ENCODE data around the gene LRRC47.

Gene LRRC47

DNA sequence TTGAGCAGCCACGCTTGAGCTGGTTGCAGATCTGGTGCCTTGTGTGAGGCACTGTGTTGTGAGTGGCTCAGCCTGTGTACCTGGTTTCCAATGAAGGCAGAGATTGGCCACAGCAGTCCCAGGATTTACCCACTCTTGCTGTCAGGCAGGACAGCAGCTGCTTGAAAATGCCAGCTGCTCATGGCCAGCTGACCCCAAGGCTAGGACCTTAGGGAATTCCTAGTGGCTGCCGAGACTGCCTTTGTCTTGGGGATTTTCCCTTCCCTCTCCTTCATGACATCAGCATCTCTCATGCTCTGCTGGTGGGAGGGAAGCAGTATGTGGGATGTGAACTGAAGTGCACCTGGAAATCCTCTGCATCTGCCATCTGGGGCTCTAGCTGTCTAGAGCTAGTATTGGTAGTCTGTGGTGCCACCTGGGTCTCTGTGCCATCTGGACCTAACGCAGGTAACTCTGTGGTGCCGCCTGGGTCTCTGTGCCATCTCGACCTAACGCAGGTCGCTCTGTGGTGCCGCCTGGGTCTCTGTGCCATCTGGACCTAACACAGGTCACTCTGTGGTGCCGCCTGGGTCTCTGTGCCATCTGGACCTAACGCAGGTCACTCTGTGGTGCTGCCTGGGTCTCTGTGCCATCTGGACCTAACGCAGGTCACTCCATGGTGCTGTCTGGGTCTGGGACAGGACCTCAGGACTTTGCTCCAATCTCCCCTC, 3.8 kb upstream of the LRRC47 start:
- Histone ChIP-seq H3K27me3 (ENCODE audit: insufficient read depth, low read length) (peaks cover 5% of the 10 kb centered on the region; the same call in 1 of the 2 replicates), H3K4me2 (ENCODE audit: low read length) (no peak overlapping the region), H3K36me3 (ENCODE audit: insufficient read depth, low read length) (no peaks in the 10 kb centered on the region; the same call in 1 of the 2 replicates), H3K9me2 (ENCODE audit: low read depth, low read length) (no peaks in the 10 kb centered on the region), H2AFZ (ENCODE audit: low read length) (no peak overlapping the region), H3K4me1 (ENCODE audit: insufficient read depth, low read length, severe bottlenecking) (peaks cover 14% of the 10 kb centered on the region), H3K79me2 (ENCODE audit: insufficient read depth, low read length) (peaks cover 6% of the 10 kb centered on the region), H3F3A (ENCODE audit: insufficient read depth, low read length) (no peaks in the 10 kb centered on the region), H3K27ac (ENCODE audit: low read depth, low read length, poor library complexity, severe bottlenecking) (no peak overlapping the region), H3K4me3 (ENCODE audit: low read depth, low read length, poor library complexity, severe bottlenecking) (no peak overlapping the region), H3K9ac (ENCODE audit: low read length) (no peak overlapping the region), H4K20me1 (ENCODE audit: insufficient read depth, low read length) (no peaks in the 10 kb centered on the region), H3K9me3 (ENCODE audit: low read length) (no peaks in the 10 kb centered on the region)
- TF ChIP-seq CTCF (IDR thresholded peaks at IDR 0.05; ENCODE audit: low read length) (no peak), EZH2 (IDR thresholded peaks at IDR 0.05; ENCODE audit: borderline replicate concordance, low read length) (no peak)

DNA sequence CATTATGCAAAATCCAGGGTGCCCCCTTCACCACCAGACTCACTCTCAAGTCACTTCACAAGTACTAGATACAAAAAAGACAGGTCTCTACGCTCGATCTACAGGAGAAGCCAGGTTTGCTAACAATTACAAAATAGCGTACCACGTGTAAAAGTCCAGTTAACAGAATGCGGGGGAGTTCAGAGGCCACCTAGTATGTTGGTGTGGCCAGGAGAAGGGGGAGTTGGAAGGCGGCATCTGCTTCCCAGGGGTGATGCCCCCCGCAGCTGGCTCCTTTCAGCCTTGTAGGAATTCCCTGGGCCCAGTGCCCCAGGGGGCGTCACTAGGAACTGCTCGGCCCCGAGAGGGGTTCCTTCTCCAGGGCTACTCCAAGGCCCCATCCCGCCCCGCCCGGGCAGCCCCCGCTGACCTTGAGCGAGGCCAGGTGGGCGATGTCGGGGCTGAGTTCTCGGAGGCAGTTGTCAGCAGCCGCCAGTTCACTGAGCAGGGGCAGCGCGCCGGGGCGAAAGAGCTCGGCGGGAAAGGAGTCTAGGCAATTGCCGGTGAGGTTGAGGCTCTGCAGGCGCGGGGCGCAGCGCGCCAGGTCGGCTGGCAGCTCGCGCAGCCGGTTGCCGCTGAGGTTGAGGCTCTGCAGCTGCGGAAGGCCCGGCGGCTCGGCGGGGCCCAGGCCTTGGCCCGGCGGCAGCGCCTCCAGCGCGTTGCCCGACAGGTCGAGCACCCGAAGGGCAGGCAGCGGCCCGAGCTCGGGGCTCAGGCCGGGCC, 664 bp downstream of the LRRC47 start:
- H3K4me2 ChIP-seq (ENCODE audit: low read length) = peak overlapping the region; percentile 98
- H3K4me3 ChIP-seq (ENCODE audit: low read depth, low read length, poor library complexity, severe bottlenecking) = peak overlapping the region; percentile 83
- H3K27ac ChIP-seq (ENCODE audit: low read depth, low read length, poor library complexity, severe bottlenecking) = no peak overlapping the region
- H3K9me3 ChIP-seq (ENCODE audit: low read length) = no peaks in the 10 kb centered on the region
- TF ChIP-seq EZH2 (IDR thresholded peaks at IDR 0.05; ENCODE audit: borderline replicate concordance, low read length) = no peak
- TF ChIP-seq CTCF (IDR thresholded peaks at IDR 0.05; ENCODE audit: low read length) = no peak
- H2AFZ ChIP-seq (ENCODE audit: low read length) = no peak overlapping the region
- peaks cover 33% of the 10 kb centered on the region for H3K79me2 ChIP-seq (ENCODE audit: insufficient read depth, low read length)
- H3K9me2 ChIP-seq (ENCODE audit: low read depth, low read length) = no peaks in the 10 kb centered on the region
- peak overlapping the region; percentile 92 for H3K9ac ChIP-seq (ENCODE audit: low read length)
- no peaks in the 10 kb centered on the region; the same call in 1 of the 2 replicates for H3K27me3 ChIP-seq (ENCODE audit: insufficient read depth, low read length)
- H3K4me1 ChIP-seq (ENCODE audit: insufficient read depth, low read length, severe bottlenecking) = peaks cover 33% of the 10 kb centered on the region
- no peaks in the 10 kb centered on the region for H4K20me1 ChIP-seq (ENCODE audit: insufficient read depth, low read length)
- peaks cover 14% of the 10 kb centered on the region for H3K36me3 ChIP-seq (ENCODE audit: insufficient read depth, low read length)
- H3F3A ChIP-seq (ENCODE audit: insufficient read depth, low read length) = no peaks in the 10 kb centered on the region

DNA sequence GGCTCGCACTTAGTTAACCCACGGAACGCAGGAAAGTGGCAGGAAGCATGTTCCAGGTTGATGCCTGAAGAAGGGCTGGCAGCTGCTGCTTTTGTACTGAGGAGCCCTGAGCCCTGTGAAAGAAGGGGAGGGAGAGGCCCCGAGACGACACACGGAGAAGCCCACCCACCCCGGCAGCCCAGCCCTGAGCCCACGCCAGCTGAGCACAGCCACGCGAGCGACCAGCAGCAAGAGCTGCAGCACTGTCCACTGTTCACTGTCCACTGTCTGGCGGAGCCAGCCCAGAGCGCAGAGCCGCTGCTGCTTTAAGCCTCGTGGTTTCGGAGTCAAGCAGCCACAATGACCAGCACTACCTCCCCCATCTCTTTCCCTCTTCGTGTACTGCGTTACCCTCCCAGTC, 5.3 kb downstream of the LRRC47 start:
- H3K4me3 ChIP-seq (ENCODE audit: low read depth, low read length, poor library complexity, severe bottlenecking) = no peak overlapping the region
- H3K27ac ChIP-seq (ENCODE audit: low read depth, low read length, poor library complexity, severe bottlenecking) = no peak overlapping the region
- TF ChIP-seq EZH2 (IDR thresholded peaks at IDR 0.05; ENCODE audit: borderline replicate concordance, low read length) (no peak), CTCF (IDR thresholded peaks at IDR 0.05; ENCODE audit: low read length) (no peak)
- no peak overlapping the region for H2AFZ ChIP-seq (ENCODE audit: low read length)
- H3K9me3 ChIP-seq (ENCODE audit: low read length) = no peaks in the 10 kb centered on the region
- H3K79me2 ChIP-seq (ENCODE audit: insufficient read depth, low read length) = peaks cover 33% of the 10 kb centered on the region
- H3K36me3 ChIP-seq (ENCODE audit: insufficient read depth, low read length) = peaks cover 35% of the 10 kb centered on the region
- H3K9ac ChIP-seq (ENCODE audit: low read length) = no peak overlapping the region
- no peaks in the 10 kb centered on the region for H3K9me2 ChIP-seq (ENCODE audit: low read depth, low read length)
- H3K27me3 ChIP-seq (ENCODE audit: insufficient read depth, low read length) = no peaks in the 10 kb centered on the region
- peaks cover 24% of the 10 kb centered on the region for H3K4me1 ChIP-seq (ENCODE audit: insufficient read depth, low read length, severe bottlenecking)
- no peak overlapping the region for H3K4me2 ChIP-seq (ENCODE audit: low read length)
- no peaks in the 10 kb centered on the region for H4K20me1 ChIP-seq (ENCODE audit: insufficient read depth, low read length)
- no peaks in the 10 kb centered on the region for H3F3A ChIP-seq (ENCODE audit: insufficient read depth, low read length)

Measured in OCI-LY1 (cell line).